Ureter (tissue), 1 donor: ENCODE results near the gene SPRED2. TPM values are rescaled to one million over a fixed set of nuclear protein-coding genes. Genes with fewer than 3 reads are reported as not detected.

ENCODE experiments used
- DNase-seq: peaks from one replicate; pipeline ENCODE4 v3.0.0-alpha.2; 2020; ENCODE audit warnings: low spot score
- total RNA-seq: library from RNA; stranded (reverse); gene quantifications from one replicate; pipeline ENCODE4 v1.2.4, GENCODE V29; 2023
- donor health status: DM: yes; HTN: yes; CAD: no.

SPRED2 gene
- total RNA-seq, 1 donor from 2014 or later: 55.4 TPM

- DNase-seq: no peak
Observed at GRCh38 chr2:65415091-65415490, 17.3 kb downstream of the SPRED2 start.

- DNase-seq: no peak
Observed at GRCh38 chr2:65413610-65414009, 18.8 kb downstream of the SPRED2 start.

GRCh38 chr2:65413106-65413505, 19.3 kb downstream of the SPRED2 start:
- DNase-seq: no peak

GRCh38 chr2:65411056-65411795, 21.2 kb downstream of the SPRED2 start:
- no peak for DNase-seq

- no peak for DNase-seq
Observed at GRCh38 chr2:65409045-65409444, 23.4 kb downstream of the SPRED2 start.

- DNase-seq: no peak
Observed at GRCh38 chr2:65407240-65407639, 25.2 kb downstream of the SPRED2 start.

- no peak for DNase-seq
Observed at GRCh38 chr2:65404988-65405697, 27.3 kb downstream of the SPRED2 start.

- DNase-seq: no peak
Observed at GRCh38 chr2:65403529-65403915, 28.9 kb downstream of the SPRED2 start.

GRCh38 chr2:65402780-65403528, 29.4 kb downstream of the SPRED2 start:
- no peak for DNase-seq

GRCh38 chr2:65402323-65402722, 30.1 kb downstream of the SPRED2 start:
- no peak for DNase-seq

- no peak for DNase-seq
Observed at GRCh38 chr2:65397122-65397521, 35.3 kb downstream of the SPRED2 start.

- no peak for DNase-seq
Observed at GRCh38 chr2:65396348-65397026, 35.9 kb downstream of the SPRED2 start.

- DNase-seq: no peak
Observed at GRCh38 chr2:65395621-65396347, 36.6 kb downstream of the SPRED2 start.

GRCh38 chr2:65393743-65394422, 38.5 kb downstream of the SPRED2 start:
- no peak for DNase-seq

GRCh38 chr2:65393046-65393445, 39.4 kb downstream of the SPRED2 start:
- no peak for DNase-seq

GRCh38 chr2:65392609-65393008, 39.8 kb downstream of the SPRED2 start:
- no peak for DNase-seq

- DNase-seq: no peak
Observed at GRCh38 chr2:65390134-65390533, 42.3 kb downstream of the SPRED2 start.

- DNase-seq: no peak
Observed at GRCh38 chr2:65389476-65389875, 42.9 kb downstream of the SPRED2 start.

GRCh38 chr2:65388596-65389390, 43.6 kb downstream of the SPRED2 start:
- DNase-seq: no peak

- DNase-seq: no peak
Observed at GRCh38 chr2:65388051-65388531, 44.3 kb downstream of the SPRED2 start.
